ENCODE data around the gene TENM4. TPM values are rescaled to one million over a fixed set of nuclear protein-coding genes. Genes with fewer than 3 reads are reported as not detected.

TENM4 gene
- polyA plus RNA-seq, 1 experiment = 5.5 TPM

DNA sequence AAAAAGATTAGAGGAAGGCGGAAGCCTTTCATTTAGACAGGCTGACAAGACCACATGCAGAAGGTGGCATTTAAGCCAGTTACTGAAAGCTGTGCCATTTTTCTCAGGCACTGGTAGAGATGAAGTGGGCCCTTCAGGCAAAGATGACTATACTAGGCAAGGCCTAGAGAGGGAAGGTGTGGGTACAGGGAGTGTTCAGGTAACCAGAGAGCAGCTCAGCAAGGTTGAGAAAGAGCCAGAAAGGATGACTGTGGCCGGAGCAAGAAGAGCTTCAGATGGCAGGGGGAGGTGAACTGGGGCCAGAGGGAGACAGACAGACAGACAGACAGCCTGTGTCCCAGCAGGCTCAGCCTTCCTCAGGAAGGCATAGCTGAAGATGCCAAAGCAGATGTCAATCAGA lies 778.0 kb downstream of the TENM4 start:
- H3K4me3 ChIP-seq (ENCODE audit: low read depth, low read length) = no peak overlapping the region
- H3K9me3 ChIP-seq (ENCODE audit: control insufficient read depth, insufficient read depth, low read length) = no peaks in the 10 kb centered on the region; the same call in 1 of the 2 replicates
- TF ChIP-seq, protein P1, sequence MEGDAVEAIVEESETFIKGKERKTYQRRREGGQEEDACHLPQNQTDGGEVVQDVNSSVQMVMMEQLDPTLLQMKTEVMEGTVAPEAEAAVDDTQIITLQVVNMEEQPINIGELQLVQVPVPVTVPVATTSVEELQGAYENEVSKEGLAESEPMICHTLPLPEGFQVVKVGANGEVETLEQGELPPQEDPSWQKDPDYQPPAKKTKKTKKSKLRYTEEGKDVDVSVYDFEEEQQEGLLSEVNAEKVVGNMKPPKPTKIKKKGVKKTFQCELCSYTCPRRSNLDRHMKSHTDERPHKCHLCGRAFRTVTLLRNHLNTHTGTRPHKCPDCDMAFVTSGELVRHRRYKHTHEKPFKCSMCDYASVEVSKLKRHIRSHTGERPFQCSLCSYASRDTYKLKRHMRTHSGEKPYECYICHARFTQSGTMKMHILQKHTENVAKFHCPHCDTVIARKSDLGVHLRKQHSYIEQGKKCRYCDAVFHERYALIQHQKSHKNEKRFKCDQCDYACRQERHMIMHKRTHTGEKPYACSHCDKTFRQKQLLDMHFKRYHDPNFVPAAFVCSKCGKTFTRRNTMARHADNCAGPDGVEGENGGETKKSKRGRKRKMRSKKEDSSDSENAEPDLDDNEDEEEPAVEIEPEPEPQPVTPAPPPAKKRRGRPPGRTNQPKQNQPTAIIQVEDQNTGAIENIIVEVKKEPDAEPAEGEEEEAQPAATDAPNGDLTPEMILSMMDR (IDR thresholded peaks at IDR 0.05; ENCODE audit: low read depth, low read length) = no peak
- no peaks in the 10 kb centered on the region for H3K27me3 ChIP-seq (ENCODE audit: control insufficient read depth, insufficient read depth, low read length)
- ChIA-PET POLR2A (no interaction called here), CTCF (interaction anchor here (0.5 to 2.6 kb wide), 3 partner anchors 17 to 90 kb away, joined by 3 to 12 read pairs (median 3); no protein-coding TSS in a partner anchor)
- H3K27ac ChIP-seq (ENCODE audit: low read depth, low read length) = no peak overlapping the region
- DNase-seq (ENCODE audit: low read depth, low spot score) = no peak

DNA sequence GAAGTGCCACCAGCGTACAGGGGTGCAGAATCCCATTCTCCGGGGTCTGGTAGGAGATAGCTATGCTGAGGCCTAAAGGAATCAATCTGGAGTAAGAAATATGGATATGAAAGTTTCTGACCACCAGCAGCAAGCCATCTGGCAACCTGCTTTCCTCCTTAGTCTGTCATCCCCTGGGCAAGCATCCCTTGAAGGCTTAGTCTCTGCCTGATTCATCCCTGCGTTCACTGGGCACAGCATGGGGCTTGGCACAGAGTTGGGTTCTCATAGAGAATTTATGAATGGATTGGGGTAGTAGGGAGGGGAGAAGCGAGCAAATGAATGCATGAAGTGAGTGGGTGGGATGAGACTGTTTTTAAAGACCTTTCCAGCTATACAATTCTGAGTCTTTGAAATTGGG lies 780.4 kb downstream of the TENM4 start:
- no peak for DNase-seq (ENCODE audit: low read depth, low spot score)
- ChIA-PET CTCF (interaction anchor here (1.6 to 2.7 kb wide), 2 partner anchors 14 to 392 kb away, joined by 4 to 12 read pairs; no protein-coding TSS in a partner anchor), POLR2A (no interaction called here)
- Histone ChIP-seq H3K9me3 (ENCODE audit: control insufficient read depth, insufficient read depth, low read length) (no peaks in the 10 kb centered on the region; the same call in 1 of the 2 replicates), H3K4me3 (ENCODE audit: low read depth, low read length) (no peak overlapping the region), H3K27ac (ENCODE audit: low read depth, low read length) (no peak overlapping the region), H3K27me3 (ENCODE audit: control insufficient read depth, insufficient read depth, low read length) (no peaks in the 10 kb centered on the region)
- TF ChIP-seq, protein P1 (IDR thresholded peaks at IDR 0.05; ENCODE audit: low read depth, low read length) = no peak

GRCh38 chr11:78659326-78660270 lies 781.2 kb downstream of the TENM4 start:
- TF ChIP-seq, protein P1 (IDR thresholded peaks at IDR 0.05; ENCODE audit: low read depth, low read length) = no peak
- Histone ChIP-seq H3K9me3 (ENCODE audit: control insufficient read depth, insufficient read depth, low read length) (no peaks in the 10 kb centered on the region; the same call in 1 of the 2 replicates), H3K4me3 (ENCODE audit: low read depth, low read length) (no peak overlapping the region), H3K27ac (ENCODE audit: low read depth, low read length) (no peak overlapping the region), H3K27me3 (ENCODE audit: control insufficient read depth, insufficient read depth, low read length) (no peaks in the 10 kb centered on the region)
- POLR2A ChIA-PET = no interaction called here
- CTCF ChIA-PET = interaction anchor here (1.6 to 2.7 kb wide), 2 partner anchors 13 to 393 kb away, joined by 4 to 12 read pairs; no protein-coding TSS in a partner anchor
- DNase-seq (ENCODE audit: low read depth, low spot score) = no peak

- TF ChIP-seq, protein P1 (IDR thresholded peaks at IDR 0.05; ENCODE audit: low read depth, low read length) = no peak
- Histone ChIP-seq H3K27me3 (ENCODE audit: control insufficient read depth, insufficient read depth, low read length) (no peaks in the 10 kb centered on the region), H3K4me3 (ENCODE audit: low read depth, low read length) (no peak overlapping the region), H3K9me3 (ENCODE audit: control insufficient read depth, insufficient read depth, low read length) (no peaks in the 10 kb centered on the region; the same call in 1 of the 2 replicates), H3K27ac (ENCODE audit: low read depth, low read length) (no peak overlapping the region)
- POLR2A ChIA-PET = no interaction called here
- no peak for DNase-seq (ENCODE audit: low read depth, low spot score)
- CTCF ChIA-PET = no interaction called here
Measured at GRCh38 chr11:78657968-78658839, 782.6 kb downstream of the TENM4 start.
